Suprapubic skin (tissue), 4 donors: Measurements from ENCODE around the gene ZFHX3.

Experiments used
- CTCF ChIP-seq, 2 donors: fragments of 200-600 bp in 1 of 2; fragments of 450-650 bp in 1 of 2; sonication (generic) in 1 of 2; IDR thresholded peaks; one replicate each; pipeline ENCODE4 v1.5.1; 2016 to 2019; ENCODE audit warnings: antibody characterized with exemption in 2 of 2, mild to moderate bottlenecking in 1 of 2, moderate library complexity in 1 of 2
- POLR2A ChIP-seq, 2 donors: fragments of 450-650 bp; IDR thresholded peaks; one replicate each; pipeline ENCODE4 v1.6.1; 2017; ENCODE audit warnings: antibody characterized with exemption in 2 of 2, mild to moderate bottlenecking in 2 of 2, moderate library complexity in 2 of 2
- POLR2AphosphoS5 ChIP-seq, 3 donors: sonication (generic); formaldehyde crosslinking; IDR thresholded peaks; one replicate each; pipeline ENCODE4 v1.6.1; 2017; ENCODE audit warnings: antibody characterized with exemption in 3 of 3

- TF ChIP-seq CTCF (IDR thresholded peaks at IDR 0.05) = no peak
- TF ChIP-seq POLR2AphosphoS5 (IDR thresholded peaks at IDR 0.05) = no peak
- no peak for TF ChIP-seq POLR2A (IDR thresholded peaks at IDR 0.05)
Measured at GRCh38 chr16:73091174-73091573, 43.2 kb upstream of the ZFHX3 start.
